Activated CD8-positive, alpha-beta T cell treated with anti-CD3 and anti-CD28 coated beads, Interleukin-2, amount 10 ng/mL, durations not matched to agents 7 days and 5 days (primary cell): ENCODE data around the gene HIPK2. TPM values are rescaled to one million over a fixed set of nuclear protein-coding genes. Genes with fewer than 3 reads are reported as not detected.
A peak's percentile ranks its signal among the peaks of the same experiment; 100 is the strongest.

ENCODE experiments used
- ATAC-seq: fragments of 150-1000 bp; cut with Tn5 transposase; one replicate; pipeline ENCODE4 v1.10.0; 2021; ENCODE audit warnings: moderate library complexity
- CTCF ChIA-PET: fragments of 350-600 bp; sonication (Branson Sonifier 250); formaldehyde crosslinking; loops from one replicate; lab custom pipeline; 2021; ENCODE audit warnings: antibody characterized with exemption; lab: Charles Lee
- POLR2A ChIA-PET: fragments of 350-600 bp; sonication (Branson Sonifier 250); formaldehyde crosslinking; loops from one replicate; lab custom pipeline; 2021; ENCODE audit warnings: antibody characterized with exemption; lab: Charles Lee
- DNase-seq: peaks from one replicate; pipeline ENCODE4 v3.0.0-alpha.2; 2020
- H3K27ac Mint-ChIP-seq: one replicate; pipeline ENCODE4 v1.8.0; 2021; ENCODE audit warnings: mild to moderate bottlenecking, mixed read lengths
- H3K27me3 Mint-ChIP-seq: one replicate; pipeline ENCODE4 v1.8.0; 2021; ENCODE audit warnings: low read depth, mixed read lengths
- H3K36me3 Mint-ChIP-seq: one replicate; pipeline ENCODE4 v1.8.0; 2021; ENCODE audit warnings: low read depth, mixed read lengths
- H3K4me1 Mint-ChIP-seq: one replicate; pipeline ENCODE4 v1.8.0; 2021; ENCODE audit warnings: low read depth, mixed read lengths
- H3K4me3 Mint-ChIP-seq: one replicate; pipeline ENCODE4 v1.8.0; 2021; ENCODE audit warnings: mild to moderate bottlenecking, mixed read lengths
- H3K9me3 Mint-ChIP-seq: one replicate; pipeline ENCODE4 v1.8.0; 2022; ENCODE audit warnings: mixed read lengths; ENCODE audit not compliant: insufficient read depth
- total RNA-seq, 2 experiments: library from RNA; stranded (reverse); gene quantifications; one replicate each; pipeline ENCODE4 v1.2.3, GENCODE V29; 2021

The HIPK2 gene
- total RNA-seq, 2 experiments from 2014 or later, result 17.0 to 17.2 TPM

GRCh38 chr7:139731802-139732470 is 45.9 kb downstream of the HIPK2 start:
- ATAC-seq (no peak), DNase-seq (no peak)
- Mint-ChIP-seq H3K4me3 (no peak overlapping the region), H3K27me3 (no peaks in the 10 kb centered on the region), H3K4me1 (peaks cover 31% of the 10 kb centered on the region), H3K9me3 (no peaks in the 10 kb centered on the region), H3K27ac (no peak overlapping the region), H3K36me3 (peaks cover 9% of the 10 kb centered on the region)
- ChIA-PET CTCF (interaction anchor here (0.9 to 1.4 kb wide), 2 partner anchors 14 to 115 kb away, joined by 3 read pairs; no protein-coding TSS in a partner anchor), POLR2A (no interaction called here)

GRCh38 chr7:139730746-139731612 is 46.8 kb downstream of the HIPK2 start:
- Mint-ChIP-seq H3K27me3 (no peaks in the 10 kb centered on the region), H3K4me3 (no peak overlapping the region), H3K9me3 (no peaks in the 10 kb centered on the region), H3K36me3 (peaks cover 9% of the 10 kb centered on the region), H3K4me1 (peaks cover 25% of the 10 kb centered on the region), H3K27ac (no peak overlapping the region)
- ATAC-seq, result peak; percentile 51
- DNase-seq, result no peak
- POLR2A ChIA-PET, result no interaction called here
- CTCF ChIA-PET, result interaction anchor here (0.9 to 1.0 kb wide), 2 partner anchors 14 to 15 kb away, joined by 3 read pairs; no protein-coding TSS in a partner anchor

GRCh38 chr7:139728203-139728602 is 49.6 kb downstream of the HIPK2 start:
- Mint-ChIP-seq H3K27ac (no peak overlapping the region), H3K9me3 (no peaks in the 10 kb centered on the region), H3K4me3 (no peak overlapping the region), H3K27me3 (no peaks in the 10 kb centered on the region), H3K36me3 (peaks cover 9% of the 10 kb centered on the region), H3K4me1 (peaks cover 26% of the 10 kb centered on the region)
- DNase-seq (no peak), ATAC-seq (no peak)
- ChIA-PET CTCF (no interaction called here), POLR2A (no interaction called here)

GRCh38 chr7:139727151-139727705 is 50.6 kb downstream of the HIPK2 start:
- CTCF ChIA-PET, result no interaction called here
- no peak for ATAC-seq
- H3K4me3 Mint-ChIP-seq, result no peak overlapping the region
- DNase-seq, result no peak
- H3K27ac Mint-ChIP-seq, result no peak overlapping the region
- no peaks in the 10 kb centered on the region for H3K9me3 Mint-ChIP-seq
- H3K4me1 Mint-ChIP-seq, result peaks cover 23% of the 10 kb centered on the region
- no peaks in the 10 kb centered on the region for H3K27me3 Mint-ChIP-seq
- H3K36me3 Mint-ChIP-seq, result peaks cover 6% of the 10 kb centered on the region
- POLR2A ChIA-PET, result no interaction called here

- ATAC-seq (no peak), DNase-seq (no peak)
- H3K9me3 Mint-ChIP-seq, result no peaks in the 10 kb centered on the region
- H3K27ac Mint-ChIP-seq, result no peak overlapping the region
- ChIA-PET POLR2A (no interaction called here), CTCF (interaction anchor here (1.0 kb wide), 1 partner anchor 51 kb away, joined by 3 read pairs; no protein-coding TSS in a partner anchor)
- no peaks in the 10 kb centered on the region for H3K27me3 Mint-ChIP-seq
- no peak overlapping the region for H3K4me3 Mint-ChIP-seq
- H3K36me3 Mint-ChIP-seq, result peaks cover 6% of the 10 kb centered on the region
- peaks cover 16% of the 10 kb centered on the region for H3K4me1 Mint-ChIP-seq
Measured at GRCh38 chr7:139726485-139726869, 51.3 kb downstream of the HIPK2 start.

GRCh38 chr7:139725858-139726484 is 51.8 kb downstream of the HIPK2 start:
- no peak for ATAC-seq
- ChIA-PET CTCF (interaction anchor here (1.0 to 1.8 kb wide), 3 partner anchors 51 to 81 kb away, joined by 3 to 5 read pairs (median 3); no protein-coding TSS in a partner anchor), POLR2A (no interaction called here)
- H3K27me3 Mint-ChIP-seq, result no peaks in the 10 kb centered on the region
- H3K4me1 Mint-ChIP-seq, result peaks cover 11% of the 10 kb centered on the region
- no peak overlapping the region for H3K4me3 Mint-ChIP-seq
- H3K36me3 Mint-ChIP-seq, result peaks cover 6% of the 10 kb centered on the region
- no peaks in the 10 kb centered on the region for H3K9me3 Mint-ChIP-seq
- H3K27ac Mint-ChIP-seq, result no peak overlapping the region
- DNase-seq, result no peak

GRCh38 chr7:139725077-139725476 is 52.7 kb downstream of the HIPK2 start:
- Mint-ChIP-seq H3K4me3 (no peak overlapping the region), H3K4me1 (peaks cover 10% of the 10 kb centered on the region), H3K27ac (no peak overlapping the region), H3K27me3 (no peaks in the 10 kb centered on the region), H3K36me3 (peaks cover 6% of the 10 kb centered on the region), H3K9me3 (no peaks in the 10 kb centered on the region)
- ChIA-PET CTCF (interaction anchor here (1.3 to 1.8 kb wide), 2 partner anchors 77 to 80 kb away, joined by 3 to 5 read pairs; no protein-coding TSS in a partner anchor), POLR2A (no interaction called here)
- DNase-seq (no peak), ATAC-seq (no peak)

GRCh38 chr7:139722604-139723003 is 55.2 kb downstream of the HIPK2 start:
- ATAC-seq (no peak), DNase-seq (no peak)
- H3K4me3 Mint-ChIP-seq, result no peak overlapping the region
- no peak overlapping the region for H3K27ac Mint-ChIP-seq
- POLR2A ChIA-PET, result interaction anchor here (0.6 kb wide), 1 partner anchor 85 kb away, joined by 3 read pairs; no protein-coding TSS in a partner anchor
- H3K9me3 Mint-ChIP-seq, result no peaks in the 10 kb centered on the region
- H3K27me3 Mint-ChIP-seq, result no peaks in the 10 kb centered on the region
- CTCF ChIA-PET, result no interaction called here
- H3K36me3 Mint-ChIP-seq, result peaks cover 3% of the 10 kb centered on the region
- H3K4me1 Mint-ChIP-seq, result peaks cover 10% of the 10 kb centered on the region

- DNase-seq (no peak), ATAC-seq (no peak)
- no peaks in the 10 kb centered on the region for H3K27me3 Mint-ChIP-seq
- H3K36me3 Mint-ChIP-seq, result no peaks in the 10 kb centered on the region
- H3K4me1 Mint-ChIP-seq, result peaks cover 9% of the 10 kb centered on the region
- POLR2A ChIA-PET, result interaction anchor here (0.6 to 0.8 kb wide), 2 partner anchors 29 to 180 kb away, joined by 3 to 4 read pairs; no protein-coding TSS in a partner anchor
- CTCF ChIA-PET, result no interaction called here
- H3K4me3 Mint-ChIP-seq, result no peak overlapping the region
- H3K9me3 Mint-ChIP-seq, result no peaks in the 10 kb centered on the region
- H3K27ac Mint-ChIP-seq, result no peak overlapping the region
Measured at GRCh38 chr7:139721821-139722220, 56.0 kb downstream of the HIPK2 start.

- peaks cover 9% of the 10 kb centered on the region for H3K4me1 Mint-ChIP-seq
- peaks cover 4% of the 10 kb centered on the region for H3K36me3 Mint-ChIP-seq
- H3K9me3 Mint-ChIP-seq, result no peaks in the 10 kb centered on the region
- ChIA-PET CTCF (no interaction called here), POLR2A (interaction anchor here (0.6 to 0.8 kb wide), 2 partner anchors 29 to 180 kb away, joined by 3 to 4 read pairs; no protein-coding TSS in a partner anchor)
- no peak overlapping the region for H3K4me3 Mint-ChIP-seq
- no peak overlapping the region for H3K27ac Mint-ChIP-seq
- DNase-seq, result no peak
- no peaks in the 10 kb centered on the region for H3K27me3 Mint-ChIP-seq
- no peak for ATAC-seq
Measured at GRCh38 chr7:139721417-139721816, 56.4 kb downstream of the HIPK2 start.

- Mint-ChIP-seq H3K4me1 (peaks cover 6% of the 10 kb centered on the region), H3K4me3 (no peak overlapping the region), H3K9me3 (no peaks in the 10 kb centered on the region), H3K27ac (no peak overlapping the region), H3K36me3 (peaks cover 6% of the 10 kb centered on the region), H3K27me3 (no peaks in the 10 kb centered on the region)
- peak; percentile 38 for DNase-seq
- POLR2A ChIA-PET, result interaction anchor here (0.8 kb wide), 1 partner anchor 181 kb away, joined by 3 read pairs; no protein-coding TSS in a partner anchor
- CTCF ChIA-PET, result interaction anchor here (1.1 kb wide), 1 partner anchor 57 kb away, joined by 4 read pairs; the partner anchor contains the start of gene HIPK2
- ATAC-seq, result peak; percentile 42
Measured at GRCh38 chr7:139720705-139721231, 57.0 kb downstream of the HIPK2 start.
